HepG2 (cell line): ENCODE results near the gene FGD2. TPM values are rescaled to one million over a fixed set of nuclear protein-coding genes. Genes with fewer than 3 reads are reported as not detected.

Experiments used
- ARNT2 ChIP-seq: sonication (generic); formaldehyde crosslinking; IDR thresholded peaks from 2 replicates; pipeline ENCODE4 v1.8.0; 2022; ENCODE audit warnings: mild to moderate bottlenecking, low read depth, missing genetic modification reagents, moderate library complexity
- FLYWCH1 ChIP-seq: sonication (generic); formaldehyde crosslinking; IDR thresholded peaks from 2 replicates; pipeline ENCODE4 v1.8.1; 2023; ENCODE audit warnings: mild to moderate bottlenecking, missing genetic modification reagents
- FOXJ3 ChIP-seq: sonication (generic); formaldehyde crosslinking; IDR thresholded peaks from 2 replicates; pipeline ENCODE4 v1.4.0; 2020; ENCODE audit warnings: missing genetic modification reagents, mild to moderate bottlenecking, borderline replicate concordance
- FOXP1 ChIP-seq, 2 experiments: fragments of 450-650 bp in 1 of 2; IDR thresholded peaks; 2 replicates each; pipeline ENCODE4 v1.6.1; 2017 to 2018; ENCODE audit warnings: antibody characterized with exemption in 1 of 2
- GATAD2A ChIP-seq: IDR thresholded peaks from 2 replicates; pipeline ENCODE4 v1.6.1; 2016
- HNRNPLL ChIP-seq: fragments of 200-400 bp; formaldehyde crosslinking; IDR thresholded peaks from 2 replicates; pipeline ENCODE4 v1.6.1; 2017; ENCODE audit warnings: mild to moderate bottlenecking, low read depth, low read length; ENCODE audit not compliant: poor library complexity, severe bottlenecking
- JUN ChIP-seq: sonication (generic); formaldehyde crosslinking; IDR thresholded peaks from 2 replicates; pipeline ENCODE4 v1.4.0; 2020; ENCODE audit warnings: mild to moderate bottlenecking, missing genetic modification reagents
- MED1 ChIP-seq: sonication (generic); formaldehyde crosslinking; IDR thresholded peaks from 2 replicates; pipeline ENCODE4 v1.4.0; 2020; ENCODE audit warnings: missing genetic modification reagents
- MIER2 ChIP-seq: IDR thresholded peaks from 2 replicates; pipeline ENCODE4 v1.6.1; 2016; ENCODE audit warnings: missing biosample characterization, missing genetic modification reagents
- NKX3-1 ChIP-seq: sonication (generic); formaldehyde crosslinking; IDR thresholded peaks from 2 replicates; pipeline ENCODE4 v1.5.0; 2020; ENCODE audit warnings: missing genetic modification reagents
- RELA ChIP-seq: sonication (generic); formaldehyde crosslinking; IDR thresholded peaks from 2 replicates; pipeline ENCODE4 v1.4.0; 2020; ENCODE audit warnings: missing genetic modification reagents
- SNRNP70 ChIP-seq: fragments of 200-400 bp; formaldehyde crosslinking; IDR thresholded peaks from 2 replicates; pipeline ENCODE4 v1.6.1; 2017; ENCODE audit warnings: mild to moderate bottlenecking, low read depth, low read length, moderate library complexity
- ZNF354B ChIP-seq: sonication (generic); formaldehyde crosslinking; IDR thresholded peaks from 2 replicates; pipeline ENCODE4 v1.8.0; 2022; ENCODE audit warnings: mild to moderate bottlenecking, missing genetic modification reagents
- ZNF543 ChIP-seq: sonication (generic); formaldehyde crosslinking; IDR thresholded peaks from 2 replicates; pipeline ENCODE4 v1.4.0; 2020; ENCODE audit warnings: mild to moderate bottlenecking, missing genetic modification reagents
- ZNF773 ChIP-seq: sonication (generic); formaldehyde crosslinking; IDR thresholded peaks from 2 replicates; pipeline ENCODE4 v1.4.0; 2020; ENCODE audit warnings: missing genetic modification reagents, borderline replicate concordance
- polyA plus RNA-seq, 8 experiments: library from polyadenylated mRNA; depleted of rRNA in 3 of 8; stranded (reverse) in 7 of 8; unstranded in 1 of 8; fragments of >200 nt; fragmentation: Illumina TruSeq in 4 of 8; extraction: Trizol in 4 of 8; gene quantifications; 2 replicates each; pipeline versions ENCODE4 v1.2.1 to v1.2.3, GENCODE V29; 2011 to 2016; ENCODE audit warnings: low read depth in 4 of 8, missing spikeins in 1 of 8, mixed read lengths in 1 of 8; ENCODE audit not compliant: insufficient read depth in 1 of 8
- total RNA-seq, 5 experiments: library from RNA; depleted of rRNA; stranded (reverse); fragments of >200 nt; fragmentation: Illumina TruSeq; extraction: Trizol; gene quantifications; 2 replicates each; pipeline ENCODE4 v1.2.3, GENCODE V29; 2016; ENCODE audit warnings: low read depth in 1 of 5
- TF ChIP-seq, protein P1 (sequence below): sonication (generic); formaldehyde crosslinking; IDR thresholded peaks from 2 replicates; pipeline ENCODE4 v1.5.0; 2020; ENCODE audit warnings: missing genetic modification reagents
- TF ChIP-seq, protein P2 (sequence below): IDR thresholded peaks from 2 replicates; pipeline ENCODE4 v1.6.1; 2018; ENCODE audit warnings: missing genetic modification reagents, mild to moderate bottlenecking, missing compliant biosample characterization
- TF ChIP-seq, protein P3 (sequence below): sonication (generic); formaldehyde crosslinking; conservative IDR thresholded peaks from 2 replicates; pipeline ENCODE4 v1.4.0; 2020; ENCODE audit warnings: missing genetic modification reagents
- TF ChIP-seq, protein P4 (sequence below): IDR thresholded peaks from 2 replicates; pipeline ENCODE4 v1.6.1; 2012; ENCODE audit warnings: inconsistent platforms
- TF ChIP-seq, protein P5 (sequence below): sonication (generic); formaldehyde crosslinking; IDR thresholded peaks from 2 replicates; pipeline ENCODE4 v1.4.0; 2020; ENCODE audit warnings: missing genetic modification reagents
- TF ChIP-seq, protein P6 (sequence below): fragments of 450-650 bp; IDR thresholded peaks from 2 replicates; pipeline ENCODE4 v1.6.1; 2017; ENCODE audit warnings: mild to moderate bottlenecking

FGD2 gene
- total and polyA plus RNA-seq, 2 of the 13 experiments (the other 11 are each of a cell fraction or from before 2014, with no cell fraction given): not detected

DNA sequence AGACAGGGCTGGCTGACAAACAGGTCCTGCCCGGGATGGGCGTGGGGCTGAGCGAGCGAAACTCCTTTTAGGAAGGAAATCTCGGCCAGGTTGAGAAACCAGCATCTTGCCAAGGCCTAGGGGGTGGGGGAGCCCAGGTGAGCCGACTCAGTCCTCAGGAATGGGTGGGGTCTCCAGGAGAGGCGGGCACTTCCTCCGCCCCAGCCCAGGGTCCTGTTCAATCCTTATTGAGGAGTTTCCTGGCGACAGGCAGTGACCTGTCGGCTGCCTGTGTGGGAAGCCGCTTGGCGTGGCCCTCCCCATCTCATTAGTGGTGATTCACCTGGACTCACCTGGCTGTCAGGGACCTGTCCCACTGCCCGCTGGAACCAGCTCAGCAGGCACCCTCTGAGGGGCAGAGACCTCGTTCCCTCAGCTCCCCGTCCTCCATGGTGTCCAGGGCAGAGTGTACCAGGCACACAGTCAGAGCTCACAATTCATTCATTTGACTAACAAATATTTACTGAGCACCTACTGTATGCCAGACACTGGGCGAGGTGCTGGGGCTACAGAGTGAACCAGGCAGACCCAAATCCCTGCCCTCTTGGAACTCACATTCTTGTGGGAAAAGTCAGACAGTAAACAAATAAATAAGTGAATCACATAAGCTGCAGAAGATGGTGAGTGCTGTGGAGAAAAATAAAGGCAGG, 51.1 kb downstream of the FGD2 start (continued):
- TF ChIP-seq, protein P1, sequence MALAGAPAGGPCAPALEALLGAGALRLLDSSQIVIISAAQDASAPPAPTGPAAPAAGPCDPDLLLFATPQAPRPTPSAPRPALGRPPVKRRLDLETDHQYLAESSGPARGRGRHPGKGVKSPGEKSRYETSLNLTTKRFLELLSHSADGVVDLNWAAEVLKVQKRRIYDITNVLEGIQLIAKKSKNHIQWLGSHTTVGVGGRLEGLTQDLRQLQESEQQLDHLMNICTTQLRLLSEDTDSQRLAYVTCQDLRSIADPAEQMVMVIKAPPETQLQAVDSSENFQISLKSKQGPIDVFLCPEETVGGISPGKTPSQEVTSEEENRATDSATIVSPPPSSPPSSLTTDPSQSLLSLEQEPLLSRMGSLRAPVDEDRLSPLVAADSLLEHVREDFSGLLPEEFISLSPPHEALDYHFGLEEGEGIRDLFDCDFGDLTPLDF (CRISPR knock-in tag): no peak
- TF ChIP-seq, protein P2, sequence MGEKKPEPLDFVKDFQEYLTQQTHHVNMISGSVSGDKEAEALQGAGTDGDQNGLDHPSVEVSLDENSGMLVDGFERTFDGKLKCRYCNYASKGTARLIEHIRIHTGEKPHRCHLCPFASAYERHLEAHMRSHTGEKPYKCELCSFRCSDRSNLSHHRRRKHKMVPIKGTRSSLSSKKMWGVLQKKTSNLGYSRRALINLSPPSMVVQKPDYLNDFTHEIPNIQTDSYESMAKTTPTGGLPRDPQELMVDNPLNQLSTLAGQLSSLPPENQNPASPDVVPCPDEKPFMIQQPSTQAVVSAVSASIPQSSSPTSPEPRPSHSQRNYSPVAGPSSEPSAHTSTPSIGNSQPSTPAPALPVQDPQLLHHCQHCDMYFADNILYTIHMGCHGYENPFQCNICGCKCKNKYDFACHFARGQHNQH (CRISPR knock-in tag): 0 out of 2 replicates have a peak, but pooled peaks have one; percentile 29
- TF ChIP-seq MIER2 (CRISPR knock-in tag): no peak
- TF ChIP-seq FLYWCH1: no peak
- TF ChIP-seq ZNF354B: no peak
- TF ChIP-seq, protein P3, sequence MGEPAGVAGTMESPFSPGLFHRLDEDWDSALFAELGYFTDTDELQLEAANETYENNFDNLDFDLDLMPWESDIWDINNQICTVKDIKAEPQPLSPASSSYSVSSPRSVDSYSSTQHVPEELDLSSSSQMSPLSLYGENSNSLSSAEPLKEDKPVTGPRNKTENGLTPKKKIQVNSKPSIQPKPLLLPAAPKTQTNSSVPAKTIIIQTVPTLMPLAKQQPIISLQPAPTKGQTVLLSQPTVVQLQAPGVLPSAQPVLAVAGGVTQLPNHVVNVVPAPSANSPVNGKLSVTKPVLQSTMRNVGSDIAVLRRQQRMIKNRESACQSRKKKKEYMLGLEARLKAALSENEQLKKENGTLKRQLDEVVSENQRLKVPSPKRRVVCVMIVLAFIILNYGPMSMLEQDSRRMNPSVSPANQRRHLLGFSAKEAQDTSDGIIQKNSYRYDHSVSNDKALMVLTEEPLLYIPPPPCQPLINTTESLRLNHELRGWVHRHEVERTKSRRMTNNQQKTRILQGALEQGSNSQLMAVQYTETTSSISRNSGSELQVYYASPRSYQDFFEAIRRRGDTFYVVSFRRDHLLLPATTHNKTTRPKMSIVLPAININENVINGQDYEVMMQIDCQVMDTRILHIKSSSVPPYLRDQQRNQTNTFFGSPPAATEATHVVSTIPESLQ: no peak
- no peak for TF ChIP-seq SNRNP70
- TF ChIP-seq MED1 (CRISPR knock-in tag): 0 out of 2 replicates have a peak, but pooled peaks have one; percentile 34
- no peak for TF ChIP-seq NKX3-1 (CRISPR knock-in tag)
- no peak for TF ChIP-seq FOXJ3
- TF ChIP-seq, protein P4, sequence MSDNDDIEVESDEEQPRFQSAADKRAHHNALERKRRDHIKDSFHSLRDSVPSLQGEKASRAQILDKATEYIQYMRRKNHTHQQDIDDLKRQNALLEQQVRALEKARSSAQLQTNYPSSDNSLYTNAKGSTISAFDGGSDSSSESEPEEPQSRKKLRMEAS: 0 out of 2 replicates have a peak, but pooled peaks have one; percentile 22
- no peak for TF ChIP-seq ZNF773
- TF ChIP-seq RELA (CRISPR knock-in tag): no peak
- peak; percentile 2 for TF ChIP-seq HNRNPLL
- TF ChIP-seq FOXP1 (IDR thresholded peaks at IDR 0.05): no peak
- peak; percentile 63; the same call in 1 of the 2 replicates for TF ChIP-seq FOXP1 (CRISPR knock-in tag; IDR thresholded peaks at IDR 0.05)
- TF ChIP-seq GATAD2A (CRISPR knock-in tag): 0 out of 2 replicates have a peak, but pooled peaks have one; percentile 15
- no peak for TF ChIP-seq JUN (CRISPR knock-in tag)
- no peak for TF ChIP-seq ARNT2 (CRISPR knock-in tag)
- TF ChIP-seq ZNF543: no peak
- TF ChIP-seq, protein P5, sequence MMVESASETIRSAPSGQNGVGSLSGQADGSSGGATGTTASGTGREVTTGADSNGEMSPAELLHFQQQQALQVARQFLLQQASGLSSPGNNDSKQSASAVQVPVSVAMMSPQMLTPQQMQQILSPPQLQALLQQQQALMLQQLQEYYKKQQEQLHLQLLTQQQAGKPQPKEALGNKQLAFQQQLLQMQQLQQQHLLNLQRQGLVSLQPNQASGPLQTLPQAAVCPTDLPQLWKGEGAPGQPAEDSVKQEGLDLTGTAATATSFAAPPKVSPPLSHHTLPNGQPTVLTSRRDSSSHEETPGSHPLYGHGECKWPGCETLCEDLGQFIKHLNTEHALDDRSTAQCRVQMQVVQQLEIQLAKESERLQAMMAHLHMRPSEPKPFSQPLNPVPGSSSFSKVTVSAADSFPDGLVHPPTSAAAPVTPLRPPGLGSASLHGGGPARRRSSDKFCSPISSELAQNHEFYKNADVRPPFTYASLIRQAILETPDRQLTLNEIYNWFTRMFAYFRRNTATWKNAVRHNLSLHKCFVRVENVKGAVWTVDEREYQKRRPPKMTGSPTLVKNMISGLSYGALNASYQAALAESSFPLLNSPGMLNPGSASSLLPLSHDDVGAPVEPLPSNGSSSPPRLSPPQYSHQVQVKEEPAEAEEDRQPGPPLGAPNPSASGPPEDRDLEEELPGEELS (CRISPR knock-in tag): 0 out of 2 replicates have a peak, but pooled peaks have one; percentile 34
- TF ChIP-seq, protein P6, sequence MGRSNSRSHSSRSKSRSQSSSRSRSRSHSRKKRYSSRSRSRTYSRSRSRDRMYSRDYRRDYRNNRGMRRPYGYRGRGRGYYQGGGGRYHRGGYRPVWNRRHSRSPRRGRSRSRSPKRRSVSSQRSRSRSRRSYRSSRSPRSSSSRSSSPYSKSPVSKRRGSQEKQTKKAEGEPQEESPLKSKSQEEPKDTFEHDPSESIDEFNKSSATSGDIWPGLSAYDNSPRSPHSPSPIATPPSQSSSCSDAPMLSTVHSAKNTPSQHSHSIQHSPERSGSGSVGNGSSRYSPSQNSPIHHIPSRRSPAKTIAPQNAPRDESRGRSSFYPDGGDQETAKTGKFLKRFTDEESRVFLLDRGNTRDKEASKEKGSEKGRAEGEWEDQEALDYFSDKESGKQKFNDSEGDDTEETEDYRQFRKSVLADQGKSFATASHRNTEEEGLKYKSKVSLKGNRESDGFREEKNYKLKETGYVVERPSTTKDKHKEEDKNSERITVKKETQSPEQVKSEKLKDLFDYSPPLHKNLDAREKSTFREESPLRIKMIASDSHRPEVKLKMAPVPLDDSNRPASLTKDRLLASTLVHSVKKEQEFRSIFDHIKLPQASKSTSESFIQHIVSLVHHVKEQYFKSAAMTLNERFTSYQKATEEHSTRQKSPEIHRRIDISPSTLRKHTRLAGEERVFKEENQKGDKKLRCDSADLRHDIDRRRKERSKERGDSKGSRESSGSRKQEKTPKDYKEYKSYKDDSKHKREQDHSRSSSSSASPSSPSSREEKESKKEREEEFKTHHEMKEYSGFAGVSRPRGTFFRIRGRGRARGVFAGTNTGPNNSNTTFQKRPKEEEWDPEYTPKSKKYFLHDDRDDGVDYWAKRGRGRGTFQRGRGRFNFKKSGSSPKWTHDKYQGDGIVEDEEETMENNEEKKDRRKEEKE: no peak
